ENCODE measurements around the gene SMYD4. TPM values are rescaled to one million over a fixed set of nuclear protein-coding genes. Genes with fewer than 3 reads are reported as not detected.

The SMYD4 gene
- 10 to 100 TPM in 5 of 6 donors, 1 to 10 TPM in 1; 9.1 to 28.3 (median 17.3) TPM for total RNA-seq

DNA sequence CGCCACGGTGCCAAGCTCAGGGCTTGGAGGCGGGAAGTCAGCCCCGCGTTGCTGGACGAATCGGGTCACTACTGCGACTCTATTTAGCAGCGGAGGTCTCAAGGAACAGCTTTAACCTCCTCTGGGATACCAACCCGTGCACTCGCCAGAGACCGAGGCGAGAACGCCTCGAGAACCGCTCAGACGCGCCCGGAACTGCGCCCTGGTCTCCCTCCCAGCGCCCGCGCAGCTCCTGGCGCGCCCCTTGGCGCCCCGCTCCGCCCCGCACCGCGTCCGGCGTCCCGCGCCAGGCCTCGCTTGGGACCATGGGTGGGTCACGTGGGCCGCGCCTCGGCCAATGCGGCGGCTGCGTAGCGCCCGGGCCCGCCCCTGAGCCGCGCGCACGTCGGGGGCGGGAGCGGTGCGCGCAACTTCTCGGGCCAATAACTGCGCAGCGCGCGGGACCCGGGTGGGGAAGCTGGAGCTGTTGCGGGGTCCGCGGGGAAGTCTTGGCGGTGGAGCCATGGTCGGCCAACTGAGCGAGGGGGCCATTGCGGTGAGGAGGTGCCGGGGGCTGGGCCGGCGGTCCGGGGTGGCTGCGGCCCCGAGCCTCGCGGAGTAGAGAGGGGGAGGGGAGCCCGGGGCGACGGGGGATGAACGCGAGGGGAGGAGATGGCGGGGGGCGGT is at the start of gene SMYD4, which contains the start of gene RPA1:
Gene SMYD4 (minus strand): TSS at position 311 of the 666 bp plus-strand sequence. CDS start 1,908 bp downstream, outside the sequence.
Gene RPA1 (plus strand): TSS at position 414 of the 666 bp plus-strand sequence. CDS start 89 bp downstream, at position 503.
- Histone ChIP-seq H3K9me3 (no peaks in the 10 kb centered on the region), H3K36me3 (peaks cover 4 to 22% (median 11%) of the 10 kb centered on the region in 4 donors), H3K27me3 (no peaks in the 10 kb centered on the region), H3K4me3 (peak within 1 kb of the TSS; percentile 87 to 99 (median 94)), H3K27ac (peak within 1 kb of the TSS; percentile 77 to 93 (median 89)), H3K4me1 (peaks cover 11 to 28% (median 19%) of the 10 kb centered on the region in 4 donors)
- ATAC-seq (ENCODE audit: low FRiP score in 2 of 2): peak; percentile 98 to 100
- peak; percentile 90 to 98 for DNase-seq
- WGBS, 2 donors: 0% methylated on average over 10 to 22 of the region's 83 CpGs
- TF ChIP-seq EP300 (IDR thresholded peaks at IDR 0.05): no peak
- TF ChIP-seq POLR2AphosphoS5 (IDR thresholded peaks at IDR 0.05): peak in 1 of 2 donors; percentile 77
- TF ChIP-seq POLR2A (IDR thresholded peaks at IDR 0.05): peak in 3 of 4 donors; percentile 66 to 91 (median 90)
- TF ChIP-seq, protein P1, sequence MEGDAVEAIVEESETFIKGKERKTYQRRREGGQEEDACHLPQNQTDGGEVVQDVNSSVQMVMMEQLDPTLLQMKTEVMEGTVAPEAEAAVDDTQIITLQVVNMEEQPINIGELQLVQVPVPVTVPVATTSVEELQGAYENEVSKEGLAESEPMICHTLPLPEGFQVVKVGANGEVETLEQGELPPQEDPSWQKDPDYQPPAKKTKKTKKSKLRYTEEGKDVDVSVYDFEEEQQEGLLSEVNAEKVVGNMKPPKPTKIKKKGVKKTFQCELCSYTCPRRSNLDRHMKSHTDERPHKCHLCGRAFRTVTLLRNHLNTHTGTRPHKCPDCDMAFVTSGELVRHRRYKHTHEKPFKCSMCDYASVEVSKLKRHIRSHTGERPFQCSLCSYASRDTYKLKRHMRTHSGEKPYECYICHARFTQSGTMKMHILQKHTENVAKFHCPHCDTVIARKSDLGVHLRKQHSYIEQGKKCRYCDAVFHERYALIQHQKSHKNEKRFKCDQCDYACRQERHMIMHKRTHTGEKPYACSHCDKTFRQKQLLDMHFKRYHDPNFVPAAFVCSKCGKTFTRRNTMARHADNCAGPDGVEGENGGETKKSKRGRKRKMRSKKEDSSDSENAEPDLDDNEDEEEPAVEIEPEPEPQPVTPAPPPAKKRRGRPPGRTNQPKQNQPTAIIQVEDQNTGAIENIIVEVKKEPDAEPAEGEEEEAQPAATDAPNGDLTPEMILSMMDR (IDR thresholded peaks at IDR 0.05): peak in 1 of 6 experiments; percentile 23

DNA sequence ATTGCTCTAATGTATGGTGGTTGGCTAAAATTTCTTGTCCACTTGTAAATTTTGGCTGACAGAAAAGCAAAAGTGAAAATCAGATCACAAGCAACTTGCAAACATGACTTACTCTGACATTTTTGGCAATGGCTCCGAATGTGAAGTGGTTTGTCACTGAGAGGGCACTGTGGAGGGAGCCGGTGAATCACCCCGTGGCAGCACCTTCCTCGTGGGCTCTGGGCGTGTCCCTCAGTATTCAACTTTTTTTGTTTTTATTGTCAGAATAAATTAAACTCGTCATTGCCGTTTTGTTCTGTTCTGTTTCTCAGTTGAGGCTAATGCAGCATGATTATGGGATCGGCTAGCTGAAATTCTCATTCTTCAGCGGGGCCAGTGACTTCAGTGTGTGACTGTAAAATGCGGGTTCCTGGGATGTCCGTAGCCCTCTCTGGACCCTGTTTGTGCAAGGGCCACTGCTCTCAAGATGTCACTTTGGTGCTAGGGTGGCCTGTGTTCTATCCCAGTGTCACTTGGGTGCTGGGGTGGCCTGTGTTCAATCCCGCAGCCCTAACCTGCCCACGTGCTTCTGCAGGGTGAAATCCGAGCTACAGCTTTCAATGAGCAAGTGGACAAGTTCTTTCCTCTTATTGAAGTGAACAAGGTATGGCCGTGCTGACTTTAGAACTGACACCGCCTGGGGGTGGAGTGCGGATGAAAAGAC is 48.9 kb upstream of the SMYD4 start:
- no peaks in the 10 kb centered on the region for H3K4me1 ChIP-seq
- DNase-seq (no peak), ATAC-seq (ENCODE audit: low FRiP score in 2 of 2) (no peak)
- no peaks in the 10 kb centered on the region for H3K27me3 ChIP-seq
- WGBS, 2 donors: 82 to 85% methylated on average over 14 to 17 of the region's 17 CpGs
- H3K27ac ChIP-seq: no peak overlapping the region
- peaks cover 25 to 94% (median 51%) of the 10 kb centered on the region in 4 donors for H3K36me3 ChIP-seq
- TF ChIP-seq POLR2A (IDR thresholded peaks at IDR 0.05) (no peak), EP300 (IDR thresholded peaks at IDR 0.05) (no peak), POLR2AphosphoS5 (IDR thresholded peaks at IDR 0.05) (no peak)
- TF ChIP-seq, protein P1 (IDR thresholded peaks at IDR 0.05): no peak
- no peaks in the 10 kb centered on the region for H3K9me3 ChIP-seq
- H3K4me3 ChIP-seq: no peak overlapping the region

- DNase-seq: no peak
- H3K4me3 ChIP-seq: no peak overlapping the region
- TF ChIP-seq POLR2A (IDR thresholded peaks at IDR 0.05): no peak
- TF ChIP-seq POLR2AphosphoS5 (IDR thresholded peaks at IDR 0.05): no peak
- TF ChIP-seq, protein P1 (IDR thresholded peaks at IDR 0.05): no peak
- no peak for TF ChIP-seq EP300 (IDR thresholded peaks at IDR 0.05)
- H3K4me1 ChIP-seq: no peaks in the 10 kb centered on the region
- no peak overlapping the region for H3K27ac ChIP-seq
- no peaks in the 10 kb centered on the region for H3K27me3 ChIP-seq
- ATAC-seq (ENCODE audit: low FRiP score in 2 of 2): no peak
- peaks cover 24 to 86% (median 44%) of the 10 kb centered on the region in 4 donors for H3K36me3 ChIP-seq
- H3K9me3 ChIP-seq: no peaks in the 10 kb centered on the region
- 86 to 93% methylated on average over 4 of the region's 4 CpGs for WGBS, 2 donors
Observed at GRCh38 chr17:1875597-1875996, 45.9 kb upstream of the SMYD4 start.

- ATAC-seq (ENCODE audit: low FRiP score in 2 of 2) (no peak), DNase-seq (no peak)
- peaks cover 7 to 68% (median 27%) of the 10 kb centered on the region in 4 donors for H3K36me3 ChIP-seq
- TF ChIP-seq EP300 (IDR thresholded peaks at IDR 0.05): no peak
- TF ChIP-seq POLR2AphosphoS5 (IDR thresholded peaks at IDR 0.05): no peak
- TF ChIP-seq, protein P1 (IDR thresholded peaks at IDR 0.05): no peak
- no peak for TF ChIP-seq POLR2A (IDR thresholded peaks at IDR 0.05)
- no peaks in the 10 kb centered on the region for H3K9me3 ChIP-seq
- no peak overlapping the region for H3K27ac ChIP-seq
- no peaks in the 10 kb centered on the region for H3K27me3 ChIP-seq
- H3K4me1 ChIP-seq: no peaks in the 10 kb centered on the region
- 90 to 92% methylated on average over 9 of the region's 9 CpGs for WGBS, 2 donors
- H3K4me3 ChIP-seq: no peak overlapping the region
Observed at GRCh38 chr17:1873418-1873817, 43.7 kb upstream of the SMYD4 start.
